NCI-H2227 (cell line): ENCODE measurements around the gene GRK4.

ENCODE experiments used
- DNase-seq: peaks from one replicate; lab custom pipeline; 2025; ENCODE audit not compliant: unreplicated experiment; lab: John Stamatoyannopoulos, UW

Gene GRK4

DNA sequence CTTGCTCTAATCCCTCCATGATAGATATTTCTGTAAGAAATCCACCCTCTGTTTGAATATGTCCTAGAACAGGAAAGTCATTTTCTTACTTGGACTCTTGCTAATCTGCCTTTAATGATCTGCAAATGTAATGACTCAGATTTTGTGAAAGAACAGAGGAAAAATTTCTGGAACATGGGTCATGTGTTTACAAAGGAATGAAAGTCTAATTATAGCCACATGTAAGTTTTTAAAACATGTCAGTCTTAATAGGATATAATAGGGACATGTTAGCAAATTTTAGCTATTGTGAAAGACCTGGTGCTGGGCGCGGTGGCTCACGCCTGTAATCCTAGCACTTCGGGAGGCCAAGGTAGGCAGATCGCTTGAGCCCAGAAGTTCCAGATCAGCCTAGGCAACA, 47.6 kb downstream of the GRK4 start:
- DNase-seq: no peak

DNA sequence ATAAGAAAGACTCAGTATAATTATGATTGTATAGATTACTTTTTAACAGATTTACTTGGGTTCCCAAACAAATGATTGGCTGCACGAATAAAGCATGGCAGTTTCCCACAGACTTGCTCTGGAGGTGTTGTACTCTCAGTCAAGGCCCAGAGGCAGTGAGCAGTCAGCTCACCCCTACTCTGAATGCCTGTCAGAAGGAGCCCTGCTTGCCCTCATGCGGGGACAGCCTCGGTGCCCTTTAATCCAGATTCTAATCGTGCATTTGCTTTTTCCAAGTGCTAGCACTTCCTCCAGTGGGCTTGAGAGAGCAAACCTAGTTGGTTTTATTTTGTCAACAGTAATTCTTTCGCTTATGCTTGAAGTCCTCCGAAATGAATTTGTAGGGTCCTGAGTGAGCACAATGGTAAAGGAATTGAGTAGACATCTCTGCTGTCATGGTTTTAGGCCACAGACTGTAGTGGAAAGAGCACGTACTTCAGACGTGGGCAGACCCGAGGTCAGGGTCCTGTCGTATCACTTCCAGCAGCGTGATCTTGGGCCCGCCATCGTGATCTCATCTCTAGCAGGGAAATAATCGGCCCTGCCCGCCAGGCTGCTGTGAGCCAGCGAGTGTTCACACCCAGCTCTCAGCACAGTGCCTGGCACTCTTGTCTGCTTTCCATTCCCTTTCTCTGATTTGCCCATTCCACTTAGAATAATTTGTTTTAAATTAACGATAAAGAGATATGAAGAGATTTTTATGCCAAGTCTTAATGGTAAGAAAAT, 48.3 kb downstream of the GRK4 start:
- no peak for DNase-seq

DNA sequence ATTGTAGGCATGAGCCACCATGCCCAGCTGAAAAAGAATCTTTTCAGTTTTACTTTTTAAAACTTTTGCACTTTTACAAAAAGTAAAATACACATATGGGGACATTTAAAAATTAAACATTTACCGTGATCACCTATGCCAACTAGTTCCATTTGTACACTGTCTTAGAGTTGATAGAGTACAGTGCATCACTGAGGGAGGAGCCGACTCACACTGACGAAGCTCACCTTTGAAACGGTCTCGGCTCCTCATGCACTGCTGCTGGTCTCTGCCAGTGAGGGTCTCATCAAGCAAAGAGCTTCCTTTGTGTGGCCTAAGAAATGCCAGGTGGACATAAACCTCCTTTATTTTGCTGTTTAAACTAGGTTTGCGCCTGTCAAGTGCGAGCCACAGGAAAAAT, 50.0 kb downstream of the GRK4 start:
- DNase-seq: no peak

DNA sequence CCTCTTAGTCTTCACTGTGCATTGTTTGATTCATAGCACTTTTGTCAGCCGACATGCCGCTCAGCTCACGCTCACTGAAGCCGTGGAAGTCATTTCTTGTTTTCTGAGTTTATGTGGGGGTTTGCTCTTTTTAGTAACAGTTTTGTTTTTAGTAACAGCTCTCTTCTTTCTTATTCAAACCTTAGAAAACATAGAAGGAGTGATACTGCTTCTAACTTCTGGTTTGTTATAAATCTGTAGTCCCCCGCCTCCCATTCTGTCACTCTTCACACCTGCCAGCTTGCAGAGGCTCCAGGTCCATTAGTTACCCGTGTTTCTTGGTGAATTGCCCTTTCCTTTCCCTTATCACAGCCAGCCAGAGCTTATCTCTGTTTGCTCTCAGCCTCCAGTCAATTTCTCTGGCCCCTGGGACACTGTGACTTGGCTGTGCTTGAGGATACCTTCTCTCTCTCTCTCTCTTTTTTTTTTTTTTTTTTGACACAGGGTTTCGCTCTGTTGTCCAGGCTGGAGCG, 50.5 kb downstream of the GRK4 start:
- DNase-seq: no peak

DNA sequence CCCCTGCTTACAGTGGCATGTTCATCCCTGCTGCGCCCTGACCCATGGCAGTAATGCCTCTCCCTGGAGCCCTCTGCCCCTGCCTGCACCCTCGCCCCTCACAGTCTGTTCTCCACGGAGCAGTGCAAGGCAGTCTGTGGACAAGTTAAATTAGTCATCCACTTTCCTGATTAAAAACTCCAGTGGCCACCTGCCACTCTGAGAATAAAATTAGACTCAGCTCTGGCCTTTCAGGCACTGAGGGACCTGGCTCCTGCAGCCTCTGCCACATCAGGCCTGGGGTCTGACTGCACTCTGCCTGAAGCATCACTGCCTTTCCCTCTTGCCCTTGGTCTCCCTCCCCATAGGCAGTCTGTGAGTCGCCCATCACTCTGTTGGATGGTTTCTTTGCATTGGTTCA, 53.6 kb downstream of the GRK4 start:
- DNase-seq: no peak

DNA sequence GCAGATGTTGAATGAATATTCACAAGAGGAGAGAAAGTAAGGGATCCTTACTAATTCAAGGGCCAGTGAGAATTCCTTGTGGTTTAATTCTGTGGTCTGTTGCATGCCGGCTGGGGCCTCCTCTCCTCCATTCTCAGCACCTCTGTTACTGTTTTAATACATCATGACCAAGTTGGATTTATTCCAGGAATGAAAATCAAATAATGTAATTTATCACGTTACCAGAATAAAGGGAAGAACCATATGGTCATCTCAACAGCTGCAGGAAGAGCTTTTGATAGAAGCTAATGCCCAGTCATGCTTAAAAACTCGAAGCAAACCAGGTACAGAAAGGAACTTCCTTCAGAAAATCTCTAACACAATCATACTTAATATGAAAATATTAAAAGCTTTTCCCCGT, 54.1 kb downstream of the GRK4 start:
- no peak for DNase-seq

DNA sequence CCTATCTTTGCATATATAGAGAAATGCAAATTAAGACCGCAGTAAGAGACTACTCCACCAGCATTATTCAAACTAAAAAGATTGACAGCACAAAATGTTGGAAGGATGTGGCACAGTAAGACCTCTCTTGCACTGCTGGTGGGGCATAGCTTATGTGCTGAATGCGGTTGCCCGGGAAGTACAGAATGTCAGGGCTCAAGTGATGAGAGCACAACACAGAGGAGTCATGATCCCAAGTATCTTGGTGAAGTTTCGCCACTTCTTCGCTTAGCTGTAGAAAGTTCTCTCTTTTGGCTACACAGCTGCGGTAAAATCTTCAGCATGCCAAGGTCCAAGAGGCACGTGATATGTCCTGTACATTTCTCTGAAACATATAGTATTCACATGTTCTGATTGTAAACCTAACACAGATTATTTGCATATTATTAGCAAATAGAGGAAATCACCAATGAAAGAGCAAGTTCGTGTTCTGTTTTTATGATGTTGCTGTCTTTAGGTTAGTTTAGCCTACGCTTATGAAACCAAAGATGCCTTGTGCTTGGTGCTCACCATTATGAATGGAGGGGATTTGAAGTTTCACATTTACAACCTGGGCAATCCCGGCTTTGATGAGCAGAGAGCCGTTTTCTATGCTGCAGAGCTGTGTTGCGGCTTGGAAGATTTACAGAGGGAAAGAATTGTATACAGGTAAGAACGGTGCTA, 55.9 kb downstream of the GRK4 start:
- DNase-seq: no peak

DNA sequence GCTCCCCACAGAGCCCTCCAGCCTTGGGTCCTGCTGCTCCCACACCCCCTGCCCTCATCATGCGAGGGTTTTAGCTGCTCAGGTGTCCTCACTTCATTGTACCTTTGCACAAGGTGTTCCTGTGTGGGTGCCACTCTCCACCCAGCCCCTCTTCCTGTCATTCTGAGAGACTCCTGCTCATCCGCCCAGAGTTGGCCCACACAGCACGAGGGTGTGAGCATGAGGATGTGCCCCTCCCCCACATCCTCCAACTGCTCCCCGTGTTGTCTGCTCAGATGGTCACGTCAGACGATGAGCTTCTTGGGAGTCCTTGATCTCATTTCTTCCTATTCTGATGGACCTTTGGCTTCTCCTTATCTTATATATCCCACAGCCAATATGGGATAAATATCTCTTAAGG, 57.8 kb downstream of the GRK4 start:
- no peak for DNase-seq

DNA sequence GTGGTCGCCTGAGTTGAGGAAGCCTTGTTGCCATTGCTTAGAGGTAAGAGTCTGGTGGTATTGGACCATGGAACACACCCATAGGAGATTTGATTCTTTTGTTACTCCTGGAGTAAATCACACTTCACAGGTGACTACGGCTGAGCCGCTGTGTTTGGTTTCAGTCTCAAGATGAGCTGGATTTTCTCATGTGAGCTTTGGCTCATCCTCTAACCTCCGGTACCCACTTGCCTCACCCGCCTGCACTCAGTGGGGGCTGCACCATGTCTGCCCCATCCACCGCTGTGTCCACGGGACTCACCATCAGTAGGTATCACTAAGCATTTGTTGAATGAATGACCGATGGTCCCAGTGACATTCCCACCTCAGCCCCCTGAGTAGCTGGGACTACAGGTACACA, 58.3 kb downstream of the GRK4 start:
- DNase-seq: no peak

DNA sequence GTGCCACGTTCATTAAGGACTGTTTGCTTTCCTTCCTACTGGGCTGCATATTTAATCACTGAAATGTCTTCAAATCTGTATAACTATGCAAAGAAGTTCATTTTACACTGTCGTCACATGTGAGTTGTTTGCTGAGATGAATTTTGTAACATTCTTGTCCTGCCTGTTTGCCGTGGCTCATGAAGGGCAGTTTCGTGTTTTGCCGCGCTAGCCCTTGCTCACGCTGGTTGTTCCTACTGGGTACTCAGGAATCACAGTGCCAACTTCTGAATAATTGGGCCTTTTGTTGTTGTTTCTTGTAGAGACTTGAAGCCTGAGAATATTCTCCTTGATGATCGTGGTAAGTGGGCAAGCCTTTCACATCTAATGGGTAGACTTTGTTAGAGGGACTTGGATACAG, 58.7 kb downstream of the GRK4 start:
- no peak for DNase-seq

DNA sequence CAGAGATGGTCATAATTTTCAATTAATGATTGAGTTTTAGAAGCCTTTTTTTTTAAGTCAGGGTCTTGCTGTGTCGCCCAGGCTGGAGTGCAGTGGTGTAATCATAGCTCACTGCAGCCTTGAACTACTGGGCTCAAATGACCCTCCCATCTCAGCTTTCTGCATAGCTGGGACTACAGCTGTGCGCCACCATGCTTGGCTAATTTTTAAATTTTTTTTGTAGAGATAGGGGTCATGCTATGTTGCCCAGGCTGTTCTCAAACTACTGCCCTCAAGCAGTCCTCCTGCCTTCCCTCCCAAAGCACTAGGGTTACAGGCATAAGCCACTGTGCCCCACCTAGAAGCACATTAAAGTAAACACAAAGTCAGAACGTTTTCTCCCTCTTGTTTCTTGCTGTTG, 59.3 kb downstream of the GRK4 start:
- no peak for DNase-seq

DNA sequence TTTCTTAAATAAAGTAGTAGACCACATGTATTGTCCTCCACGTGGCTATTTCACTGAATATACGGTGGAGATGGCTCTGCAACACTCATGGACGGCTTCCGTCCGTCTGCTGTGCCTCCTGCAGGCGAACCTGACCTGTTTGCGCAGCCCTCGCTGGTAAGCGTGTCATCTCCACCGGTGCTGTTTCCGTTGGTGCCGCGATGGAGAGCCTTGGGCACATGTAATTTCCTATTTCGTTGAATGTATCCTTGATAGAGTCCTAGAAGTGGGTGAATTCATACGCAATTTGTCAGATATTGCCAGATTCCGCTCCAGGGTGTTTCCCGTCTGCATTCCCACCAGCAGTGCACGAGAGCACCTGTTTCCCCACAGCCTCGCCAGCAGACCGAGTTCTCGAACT, 62.5 kb downstream of the GRK4 start:
- no peak for DNase-seq

DNA sequence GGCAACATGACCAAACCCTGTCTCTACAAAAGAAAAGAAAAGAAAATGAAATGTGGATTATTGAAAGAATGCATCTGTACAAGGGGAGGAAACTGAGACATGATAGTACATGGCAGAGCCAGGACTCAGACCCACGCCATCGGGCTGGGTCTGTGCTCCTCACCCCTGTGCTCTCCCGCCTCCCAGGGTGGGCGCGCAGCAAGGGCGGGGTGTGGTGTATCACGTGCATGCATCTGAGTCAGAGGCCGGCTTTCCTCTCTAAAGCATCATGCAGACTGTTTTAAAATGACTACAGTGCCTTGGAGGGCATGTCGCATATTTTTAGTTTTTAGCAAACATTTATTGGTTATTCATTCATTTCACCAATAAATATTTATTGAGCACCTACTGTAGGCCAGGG, 63.2 kb downstream of the GRK4 start:
- DNase-seq: no peak

DNA sequence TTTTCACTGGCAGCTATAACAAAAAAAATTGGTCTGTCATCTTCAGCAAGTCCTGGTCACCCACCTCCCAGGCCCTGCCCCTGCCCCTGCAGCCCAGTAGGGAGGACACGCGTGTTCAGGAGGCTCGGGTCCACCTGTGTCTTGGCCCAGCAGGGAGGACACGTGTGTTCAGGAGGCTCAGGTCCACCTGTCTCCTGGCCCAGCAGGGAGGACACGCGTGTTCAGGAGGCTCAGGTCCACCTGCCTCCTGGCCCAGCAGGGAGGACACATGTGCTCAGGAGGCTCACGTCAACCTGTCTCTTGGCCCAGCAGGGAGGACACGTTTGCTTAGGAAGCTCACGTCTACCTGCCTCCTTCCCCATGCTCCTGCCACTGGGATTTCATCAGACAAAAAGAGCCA, 66.1 kb downstream of the GRK4 start:
- DNase-seq: no peak

DNA sequence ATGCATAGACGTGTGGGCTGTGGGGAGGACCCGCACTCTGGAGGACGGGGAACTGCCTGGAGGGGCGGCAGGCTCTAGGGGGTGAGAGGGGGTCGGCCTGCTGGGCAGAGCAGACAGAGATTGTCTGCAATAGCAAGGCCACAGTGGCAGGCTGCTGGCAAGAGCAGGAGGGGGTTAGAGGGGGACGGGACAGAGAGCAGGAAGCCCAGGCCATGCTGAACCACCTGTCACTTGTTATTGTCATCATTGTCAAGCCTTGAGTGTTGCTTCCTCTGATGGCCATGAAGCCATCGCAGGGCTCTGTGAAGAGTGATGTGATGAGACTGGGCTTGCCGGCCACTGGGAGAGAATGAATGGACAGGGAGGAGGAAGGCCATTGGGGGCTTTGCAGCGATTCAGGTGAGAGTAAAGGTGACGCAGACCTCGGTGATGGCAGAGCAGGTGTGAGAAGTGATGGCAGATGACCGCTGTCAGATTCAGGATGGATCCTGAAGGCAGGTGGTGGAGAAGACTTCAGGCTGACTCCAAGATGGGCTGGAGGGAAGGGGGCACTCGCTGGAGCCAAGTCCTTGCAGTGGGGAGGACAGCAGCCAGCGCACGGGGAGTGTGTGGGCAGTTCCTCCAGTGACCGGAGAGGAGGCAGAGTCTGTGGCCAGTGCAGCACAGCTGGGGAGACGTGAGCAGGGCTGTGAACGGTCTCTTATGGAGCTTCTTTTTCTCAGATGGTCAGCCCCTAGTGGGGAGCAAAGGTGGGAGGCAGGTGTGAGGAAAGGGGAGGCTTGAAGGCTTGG, 67.4 kb downstream of the GRK4 start:
- no peak for DNase-seq

DNA sequence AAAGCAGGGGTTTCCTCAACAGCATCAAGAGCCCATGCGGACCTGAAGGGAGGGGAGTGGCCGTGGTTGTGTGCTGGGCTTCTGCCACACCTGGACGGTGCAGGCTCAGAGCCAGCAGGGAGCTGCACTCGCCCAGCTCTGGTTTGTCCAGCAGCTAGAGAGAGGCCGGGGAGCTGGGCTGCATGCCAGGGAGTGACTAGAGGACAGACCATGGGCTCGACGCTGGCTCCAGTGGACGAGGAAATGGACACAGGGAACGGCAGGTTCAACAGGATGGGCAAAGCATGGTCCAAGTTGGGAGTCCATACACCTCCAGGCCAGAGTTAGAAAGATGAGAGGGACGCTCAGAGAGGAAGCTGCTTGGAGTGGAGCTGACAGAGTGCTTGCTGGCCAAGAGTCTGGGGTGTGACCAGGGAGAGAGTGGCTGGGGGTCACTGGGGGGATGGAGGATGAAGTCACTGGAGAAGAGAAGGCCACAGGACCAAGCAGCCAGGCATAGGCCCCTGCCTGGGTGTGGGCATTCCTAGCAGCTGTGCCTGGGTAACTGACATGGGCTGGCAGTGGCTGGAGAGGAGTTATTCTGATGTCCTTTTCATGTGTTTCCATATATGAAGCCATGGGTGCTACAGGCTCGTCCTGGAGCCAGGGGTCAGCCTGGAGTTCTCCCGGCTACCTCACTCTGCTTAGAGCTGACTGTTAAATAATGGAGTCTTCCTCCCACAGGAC, 68.1 kb downstream of the GRK4 start:
- no peak for DNase-seq

DNA sequence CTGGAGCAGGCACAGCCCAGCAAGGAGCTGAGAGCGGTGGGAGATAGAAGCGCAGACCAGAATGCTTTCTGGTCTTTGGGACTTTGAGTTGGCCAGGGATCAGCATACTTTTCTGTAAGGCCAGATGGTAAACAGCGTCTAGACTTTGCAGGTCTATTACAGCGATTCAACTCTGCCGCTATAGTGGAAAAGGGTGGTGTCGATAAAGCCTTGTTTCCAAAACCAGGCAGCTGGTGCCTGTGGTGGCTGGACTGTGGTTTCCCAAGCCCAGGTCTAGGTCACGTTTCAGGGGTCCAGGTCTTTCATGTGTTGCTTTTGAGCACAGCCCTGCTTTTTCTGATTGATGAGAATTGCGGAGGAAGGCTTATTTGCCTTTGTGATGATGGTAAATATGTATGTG, 70.9 kb downstream of the GRK4 start:
- no peak for DNase-seq

DNA sequence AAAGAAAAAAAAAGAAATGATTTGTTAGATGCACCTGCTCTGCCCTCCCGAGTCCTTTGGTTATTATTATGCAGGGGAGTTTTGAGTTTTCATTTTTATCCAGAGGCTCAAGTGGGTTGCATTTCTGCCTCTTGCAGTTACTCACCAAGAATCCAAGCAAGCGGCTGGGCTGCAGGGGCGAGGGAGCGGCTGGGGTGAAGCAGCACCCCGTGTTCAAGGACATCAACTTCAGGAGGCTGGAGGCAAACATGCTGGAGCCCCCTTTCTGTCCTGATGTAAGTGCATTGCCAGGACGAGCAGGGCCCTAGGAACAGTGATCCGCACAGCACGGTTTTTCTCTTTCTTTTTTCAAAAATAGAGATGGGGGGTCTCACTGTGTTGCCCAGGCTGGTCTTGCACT, 71.9 kb downstream of the GRK4 start:
- DNase-seq: no peak

DNA sequence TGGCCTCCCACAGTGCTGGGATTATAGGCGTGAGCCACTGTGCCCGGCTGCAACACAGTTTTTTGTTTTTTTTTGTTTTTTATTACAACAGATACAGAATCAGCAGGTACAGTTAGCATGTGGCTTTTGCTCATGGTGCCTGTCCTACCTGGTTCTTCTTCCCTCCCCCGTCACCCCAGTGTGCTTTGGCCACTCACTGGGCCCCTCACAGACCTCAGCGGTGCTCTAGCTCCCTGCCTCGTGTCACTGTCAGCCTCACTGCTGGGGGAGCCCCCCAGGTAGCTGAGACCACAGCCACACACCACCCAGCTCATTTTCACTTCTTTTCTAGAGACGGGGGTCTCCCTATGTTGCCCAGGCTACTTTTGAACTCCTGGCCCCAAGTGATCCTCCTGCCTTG, 72.3 kb downstream of the GRK4 start:
- DNase-seq: no peak

DNA sequence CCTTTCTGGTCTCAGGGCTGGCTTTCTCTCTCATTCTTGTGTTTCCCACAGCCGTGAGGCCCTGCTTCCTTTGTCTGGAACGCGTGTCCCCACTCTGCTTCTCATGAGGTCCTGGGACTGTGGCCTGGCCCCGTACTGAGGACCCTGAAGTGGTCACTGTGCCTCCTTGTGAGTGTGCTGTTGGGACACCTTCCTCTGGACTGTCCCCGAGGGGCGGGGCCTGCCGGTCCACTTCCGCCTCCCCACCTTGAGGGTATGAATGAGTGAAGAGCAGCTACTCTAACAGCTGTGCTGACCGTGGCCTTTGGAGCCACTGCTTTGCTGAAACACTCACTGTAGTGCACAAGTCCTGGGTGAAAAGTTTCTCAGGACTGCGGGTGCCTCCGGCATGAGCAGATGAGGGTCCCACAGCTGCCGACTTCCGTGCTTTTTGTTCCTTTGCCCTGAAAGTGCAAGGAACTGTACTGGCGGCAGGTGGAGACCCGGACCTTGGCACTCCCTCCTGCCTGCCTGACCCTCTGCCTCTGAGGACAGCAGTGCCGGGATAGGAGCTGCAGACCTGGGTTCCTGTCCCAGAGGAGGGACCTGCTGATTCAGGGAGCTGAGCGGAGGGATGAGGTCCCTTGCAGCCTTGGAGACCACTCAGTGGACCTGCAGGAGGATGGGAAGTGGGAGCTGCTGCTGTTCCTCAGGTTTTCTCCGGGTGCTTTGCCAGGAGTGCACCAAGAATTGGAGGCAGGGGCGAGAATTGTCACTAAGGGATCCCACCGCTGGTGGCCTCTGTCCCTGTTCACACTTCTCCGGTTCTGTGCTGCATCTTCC, 73.0 kb downstream of the GRK4 start:
- no peak for DNase-seq
